ENCODE measurements around the gene ENG.

- no peak for TF ChIP-seq MXI1 (IDR thresholded peaks at IDR 0.05; ENCODE audit: low read depth, low read length)
- TF ChIP-seq EZH2phosphoT487 (IDR thresholded peaks at IDR 0.05; ENCODE audit: borderline replicate concordance, low read depth), result no peak
- no peak for TF ChIP-seq YY1 (IDR thresholded peaks at IDR 0.05; ENCODE audit: low read depth)
- no peak for TF ChIP-seq GABPA (IDR thresholded peaks at IDR 0.05; ENCODE audit: low read depth)
Observed at GRCh38 chr9:127794001-127794791, 60.3 kb downstream of the ENG start.

All from SK-N-SH (cell line).